Measurements from ENCODE around the gene SLC34A1.

SLC34A1 gene

DNA sequence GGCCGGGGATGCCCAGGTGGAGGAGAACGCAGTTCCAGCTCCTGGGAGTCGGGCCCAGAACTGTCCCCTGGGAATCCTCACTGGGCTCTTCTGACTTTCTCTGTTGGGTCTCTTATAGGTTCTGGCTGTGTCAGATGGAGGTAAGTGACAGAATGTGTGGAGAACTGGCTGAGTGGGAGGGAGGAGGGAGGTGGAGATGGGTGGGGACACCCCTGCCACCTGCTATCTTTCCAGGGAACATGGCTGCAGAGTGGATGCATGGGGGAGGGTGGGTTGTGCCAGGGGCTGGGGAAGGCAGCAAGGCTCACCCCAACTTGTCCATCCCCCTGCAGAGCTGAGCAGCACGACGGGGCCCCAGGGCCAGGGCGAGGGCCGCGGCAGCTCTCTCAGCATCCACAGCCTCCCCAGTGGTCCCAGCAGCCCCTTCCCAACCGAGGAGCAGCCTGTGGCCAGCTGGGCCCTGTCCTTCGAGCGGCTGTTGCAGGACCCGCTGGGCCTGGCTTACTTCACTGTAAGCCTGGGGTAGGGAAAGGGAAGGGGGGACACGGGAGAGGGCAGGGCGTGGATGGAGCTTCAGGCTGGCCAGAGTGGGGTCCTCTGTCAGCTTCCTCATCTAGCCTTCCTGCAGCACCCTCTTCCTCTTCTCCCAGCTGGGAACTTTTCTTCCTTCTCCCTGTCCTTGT, 18.2 kb upstream of the SLC34A1 start:
- H3K4me3 ChIP-seq (ENCODE audit: low read depth, low read length): no peak overlapping the region
- DNase-seq (ENCODE audit: low read depth, low spot score): no peak
- POLR2A ChIA-PET: interaction anchor here (0.6 to 1.3 kb wide), 3 partner anchors 89 to 132 kb away, joined by 3 to 5 read pairs (median 3); partner anchors contain the start of gene PDLIM7
- CTCF ChIA-PET: interaction anchor here (0.7 to 35.1 kb wide), 11 partner anchors 9 to 136 kb away, joined by 3 to 853 read pairs (median 4); partner anchors contain the start of genes F12, PFN3 and SLC34A1
- TF ChIP-seq, protein P1, sequence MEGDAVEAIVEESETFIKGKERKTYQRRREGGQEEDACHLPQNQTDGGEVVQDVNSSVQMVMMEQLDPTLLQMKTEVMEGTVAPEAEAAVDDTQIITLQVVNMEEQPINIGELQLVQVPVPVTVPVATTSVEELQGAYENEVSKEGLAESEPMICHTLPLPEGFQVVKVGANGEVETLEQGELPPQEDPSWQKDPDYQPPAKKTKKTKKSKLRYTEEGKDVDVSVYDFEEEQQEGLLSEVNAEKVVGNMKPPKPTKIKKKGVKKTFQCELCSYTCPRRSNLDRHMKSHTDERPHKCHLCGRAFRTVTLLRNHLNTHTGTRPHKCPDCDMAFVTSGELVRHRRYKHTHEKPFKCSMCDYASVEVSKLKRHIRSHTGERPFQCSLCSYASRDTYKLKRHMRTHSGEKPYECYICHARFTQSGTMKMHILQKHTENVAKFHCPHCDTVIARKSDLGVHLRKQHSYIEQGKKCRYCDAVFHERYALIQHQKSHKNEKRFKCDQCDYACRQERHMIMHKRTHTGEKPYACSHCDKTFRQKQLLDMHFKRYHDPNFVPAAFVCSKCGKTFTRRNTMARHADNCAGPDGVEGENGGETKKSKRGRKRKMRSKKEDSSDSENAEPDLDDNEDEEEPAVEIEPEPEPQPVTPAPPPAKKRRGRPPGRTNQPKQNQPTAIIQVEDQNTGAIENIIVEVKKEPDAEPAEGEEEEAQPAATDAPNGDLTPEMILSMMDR (IDR thresholded peaks at IDR 0.05; ENCODE audit: insufficient read depth, low read length, missing control alignments): no peak

DNA sequence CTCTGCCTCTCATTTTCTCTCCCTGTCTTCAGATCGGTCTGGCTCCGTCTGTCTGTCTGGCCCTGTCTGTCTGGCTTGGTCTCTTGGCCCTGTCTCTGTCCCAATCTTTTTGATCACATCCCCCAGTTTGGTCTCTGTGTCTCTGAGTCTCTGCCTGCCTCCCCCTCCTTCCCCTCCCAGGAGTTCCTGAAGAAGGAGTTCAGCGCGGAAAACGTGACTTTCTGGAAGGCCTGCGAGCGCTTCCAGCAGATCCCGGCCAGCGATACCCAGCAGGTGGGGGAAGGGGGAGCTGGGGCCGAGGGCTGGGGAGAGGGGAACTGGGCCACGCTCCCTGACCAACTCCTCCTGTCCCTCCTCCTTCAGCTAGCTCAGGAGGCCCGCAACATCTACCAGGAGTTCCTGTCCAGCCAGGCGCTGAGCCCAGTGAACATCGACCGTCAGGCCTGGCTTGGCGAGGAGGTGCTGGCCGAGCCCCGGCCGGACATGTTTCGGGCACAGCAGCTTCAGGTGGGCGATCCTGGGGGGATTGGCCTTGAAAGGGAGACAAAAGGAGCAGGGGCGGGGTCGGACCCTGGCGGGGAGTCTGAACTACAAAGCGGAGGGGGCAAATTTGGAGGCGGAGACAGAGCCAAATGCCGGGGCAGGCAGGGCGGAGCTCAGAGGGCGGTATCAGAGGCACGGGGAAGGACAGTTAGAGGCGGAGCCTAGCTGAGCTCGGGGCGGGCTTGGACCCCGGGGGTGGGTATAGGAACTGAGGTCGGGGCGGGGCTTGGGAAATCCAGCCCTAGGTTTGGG, 17.5 kb upstream of the SLC34A1 start:
- peak overlapping the region; percentile 57 for H3K4me3 ChIP-seq (ENCODE audit: low read depth, low read length)
- TF ChIP-seq, protein P1 (IDR thresholded peaks at IDR 0.05; ENCODE audit: insufficient read depth, low read length, missing control alignments): no peak
- ChIA-PET CTCF (interaction anchor here (0.7 to 35.1 kb wide), 13 partner anchors 8 to 254 kb away, joined by 3 to 853 read pairs (median 4); partner anchors contain the start of genes F12, PFN3 and SLC34A1), POLR2A (interaction anchor here (0.9 to 1.3 kb wide), 3 partner anchors 15 to 131 kb away, joined by 3 to 5 read pairs (median 3); partner anchors contain the start of genes LMAN2 and PDLIM7)
- DNase-seq (ENCODE audit: low read depth, low spot score): no peak

DNA sequence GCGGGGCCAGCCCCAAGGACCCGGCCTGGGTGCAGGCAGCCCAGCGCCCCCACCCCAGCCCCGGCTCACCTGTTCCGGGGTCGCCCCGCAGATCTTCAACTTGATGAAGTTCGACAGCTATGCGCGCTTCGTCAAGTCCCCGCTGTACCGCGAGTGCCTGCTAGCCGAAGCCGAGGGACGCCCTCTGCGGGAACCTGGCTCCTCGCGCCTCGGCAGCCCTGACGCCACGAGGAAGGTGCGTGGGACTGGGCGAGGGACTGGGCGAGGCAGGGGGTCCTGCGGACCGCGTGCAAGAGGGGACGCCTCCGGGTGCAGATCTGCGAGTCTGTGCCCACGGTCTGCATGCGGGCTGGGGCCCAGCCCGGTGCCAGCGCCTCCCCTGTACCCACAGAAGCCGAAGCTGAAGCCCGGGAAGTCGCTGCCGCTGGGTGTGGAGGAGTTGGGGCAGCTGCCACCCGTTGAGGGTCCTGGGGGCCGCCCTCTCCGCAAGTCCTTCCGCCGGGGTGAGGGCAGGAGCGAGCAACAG, 16.8 kb upstream of the SLC34A1 start:
- no peak for DNase-seq (ENCODE audit: low read depth, low spot score)
- TF ChIP-seq, protein P1 (IDR thresholded peaks at IDR 0.05; ENCODE audit: insufficient read depth, low read length, missing control alignments): no peak
- ChIA-PET CTCF (interaction anchor here (1.1 to 35.1 kb wide), 10 partner anchors 8 to 254 kb away, joined by 3 to 853 read pairs (median 8); partner anchors contain the start of genes F12, PFN3 and SLC34A1), POLR2A (interaction anchor here (0.9 to 1.3 kb wide), 3 partner anchors 16 to 130 kb away, joined by 3 to 5 read pairs (median 3); partner anchors contain the start of genes LMAN2 and PDLIM7)
- H3K4me3 ChIP-seq (ENCODE audit: low read depth, low read length): peak overlapping the region; percentile 57

DNA sequence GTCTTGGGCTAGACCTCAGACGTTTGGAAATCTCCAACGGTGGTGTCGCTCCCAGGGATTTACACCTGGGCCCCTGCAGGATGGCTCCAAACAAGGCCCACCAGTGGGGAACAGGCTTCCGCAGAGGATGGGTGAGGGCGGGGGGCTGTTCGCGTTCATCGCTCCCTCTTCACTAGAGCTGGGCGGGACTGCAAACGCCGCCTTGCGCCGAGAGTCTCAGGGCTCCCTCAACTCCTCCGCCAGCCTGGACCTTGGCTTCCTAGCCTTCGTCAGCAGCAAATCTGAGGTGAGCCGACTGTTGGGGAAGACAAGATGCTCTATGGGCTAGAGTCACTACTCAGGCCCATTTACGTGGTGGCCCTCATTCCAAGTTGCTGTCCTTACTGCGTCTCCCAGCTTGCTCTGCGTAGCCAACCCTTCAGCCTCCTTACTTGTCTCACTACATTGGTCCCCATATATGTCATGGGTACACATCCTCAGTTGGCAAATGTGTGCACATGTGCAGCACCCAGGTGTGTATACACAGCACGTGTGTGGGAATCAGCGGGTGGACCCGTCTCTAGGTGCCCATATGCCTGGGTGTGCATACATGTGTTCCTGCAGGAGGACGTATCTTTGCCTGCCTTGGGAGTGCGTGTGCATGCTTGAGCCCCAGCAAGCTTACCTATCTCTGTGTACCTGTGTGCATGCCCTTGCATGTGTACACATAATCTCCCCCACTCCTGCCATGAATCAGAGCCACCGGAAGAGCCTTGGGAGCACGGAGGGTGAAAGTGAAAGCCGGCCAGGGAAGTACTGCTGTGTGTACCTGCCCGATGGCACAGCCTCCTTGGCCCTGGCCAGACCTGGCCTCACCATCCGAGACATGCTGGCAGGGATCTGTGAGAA, 16.0 kb upstream of the SLC34A1 start:
- CTCF ChIA-PET: interaction anchor here (0.8 to 35.1 kb wide), 15 partner anchors 8 to 255 kb away, joined by 3 to 853 read pairs (median 8); partner anchors contain the start of genes F12, LMAN2, PFN3 and SLC34A1

More for the DNA sequence above, 16.0 kb upstream of the SLC34A1 start:
- DNase-seq (ENCODE audit: low read depth, low spot score): no peak
- H3K4me3 ChIP-seq (ENCODE audit: low read depth, low read length): no peak overlapping the region
- POLR2A ChIA-PET: interaction anchor here (0.8 kb wide), 1 partner anchor 11 kb away, joined by 3 read pairs; no protein-coding TSS in a partner anchor
- TF ChIP-seq, protein P1 (IDR thresholded peaks at IDR 0.05; ENCODE audit: insufficient read depth, low read length, missing control alignments): no peak
